ENCODE results near the gene SNX1. TPM values are rescaled to one million over a fixed set of nuclear protein-coding genes. Genes with fewer than 3 reads are reported as not detected.
A peak's percentile ranks its signal among the peaks of the same experiment; 100 is the strongest.
"Not testable (repeated sequence)": the region's sequence is repeated elsewhere in the genome, so short reads cannot be mapped to it uniquely, and the experiment has no call there.

SNX1 gene, protein sequence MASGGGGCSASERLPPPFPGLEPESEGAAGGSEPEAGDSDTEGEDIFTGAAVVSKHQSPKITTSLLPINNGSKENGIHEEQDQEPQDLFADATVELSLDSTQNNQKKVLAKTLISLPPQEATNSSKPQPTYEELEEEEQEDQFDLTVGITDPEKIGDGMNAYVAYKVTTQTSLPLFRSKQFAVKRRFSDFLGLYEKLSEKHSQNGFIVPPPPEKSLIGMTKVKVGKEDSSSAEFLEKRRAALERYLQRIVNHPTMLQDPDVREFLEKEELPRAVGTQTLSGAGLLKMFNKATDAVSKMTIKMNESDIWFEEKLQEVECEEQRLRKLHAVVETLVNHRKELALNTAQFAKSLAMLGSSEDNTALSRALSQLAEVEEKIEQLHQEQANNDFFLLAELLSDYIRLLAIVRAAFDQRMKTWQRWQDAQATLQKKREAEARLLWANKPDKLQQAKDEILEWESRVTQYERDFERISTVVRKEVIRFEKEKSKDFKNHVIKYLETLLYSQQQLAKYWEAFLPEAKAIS
- 33.4 and 47.5 TPM in 2 replicates for total RNA-seq

DNA sequence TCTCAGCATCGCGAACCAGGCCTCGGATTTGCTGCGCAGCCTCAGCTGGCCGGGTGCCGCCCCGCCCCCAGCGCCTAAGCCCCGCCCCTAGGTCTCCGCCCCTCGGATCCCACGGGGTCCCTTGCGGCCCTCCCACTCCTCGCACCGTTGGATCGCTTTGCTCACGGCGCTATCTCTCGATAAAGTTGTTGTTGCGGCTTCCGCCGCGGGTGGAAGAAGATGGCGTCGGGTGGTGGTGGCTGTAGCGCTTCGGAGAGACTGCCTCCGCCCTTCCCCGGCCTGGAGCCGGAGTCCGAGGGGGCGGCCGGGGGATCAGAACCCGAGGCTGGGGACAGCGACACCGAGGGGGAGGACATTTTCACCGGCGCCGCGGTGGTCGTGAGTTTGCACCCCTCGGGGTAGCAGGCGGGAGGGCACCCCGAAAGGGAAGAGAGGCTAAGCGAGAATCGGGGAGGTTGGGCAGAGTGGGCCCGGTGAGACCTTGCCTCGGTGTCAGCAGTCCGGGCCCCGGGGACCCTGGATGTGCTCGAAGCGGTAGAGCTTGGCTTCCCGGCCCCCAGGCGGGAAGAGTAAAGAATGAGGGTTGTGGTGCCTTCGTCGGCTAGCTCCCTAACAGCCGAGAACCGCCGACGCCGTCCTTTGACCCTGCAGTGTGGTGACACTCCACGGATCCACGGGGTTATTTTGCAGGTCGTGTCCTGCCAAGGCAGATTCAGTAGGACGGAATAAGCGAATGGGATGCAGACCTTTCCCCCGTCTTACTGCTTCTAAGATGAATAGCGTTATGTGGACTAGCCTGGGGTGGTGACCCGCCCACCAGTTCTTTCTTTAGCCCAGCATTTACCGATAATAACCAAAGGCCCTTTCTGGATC, at the start of gene SNX1:
Gene SNX1 (plus strand): TSS at position 188 of the 873 bp plus-strand sequence. CDS start 32 bp downstream, at position 220.
- DNase-seq (ENCODE audit: low read depth in 2 of 2): peak; percentile 91 to 95

- DNase-seq (ENCODE audit: low read depth in 2 of 2): peak; percentile 15 to 71
Observed at GRCh38 chr15:64046421-64047153, 49.2 kb upstream of the SNX1 start, which contains the start of gene DAPK2. Gene DAPK2 (minus strand): TSS chr15:64046485. CDS start chr15:64040261, 6,224 bp downstream.

GRCh38 chr15:64048781-64049460, 46.9 kb upstream of the SNX1 start:
- no peak for DNase-seq (ENCODE audit: low read depth in 2 of 2)

DNA sequence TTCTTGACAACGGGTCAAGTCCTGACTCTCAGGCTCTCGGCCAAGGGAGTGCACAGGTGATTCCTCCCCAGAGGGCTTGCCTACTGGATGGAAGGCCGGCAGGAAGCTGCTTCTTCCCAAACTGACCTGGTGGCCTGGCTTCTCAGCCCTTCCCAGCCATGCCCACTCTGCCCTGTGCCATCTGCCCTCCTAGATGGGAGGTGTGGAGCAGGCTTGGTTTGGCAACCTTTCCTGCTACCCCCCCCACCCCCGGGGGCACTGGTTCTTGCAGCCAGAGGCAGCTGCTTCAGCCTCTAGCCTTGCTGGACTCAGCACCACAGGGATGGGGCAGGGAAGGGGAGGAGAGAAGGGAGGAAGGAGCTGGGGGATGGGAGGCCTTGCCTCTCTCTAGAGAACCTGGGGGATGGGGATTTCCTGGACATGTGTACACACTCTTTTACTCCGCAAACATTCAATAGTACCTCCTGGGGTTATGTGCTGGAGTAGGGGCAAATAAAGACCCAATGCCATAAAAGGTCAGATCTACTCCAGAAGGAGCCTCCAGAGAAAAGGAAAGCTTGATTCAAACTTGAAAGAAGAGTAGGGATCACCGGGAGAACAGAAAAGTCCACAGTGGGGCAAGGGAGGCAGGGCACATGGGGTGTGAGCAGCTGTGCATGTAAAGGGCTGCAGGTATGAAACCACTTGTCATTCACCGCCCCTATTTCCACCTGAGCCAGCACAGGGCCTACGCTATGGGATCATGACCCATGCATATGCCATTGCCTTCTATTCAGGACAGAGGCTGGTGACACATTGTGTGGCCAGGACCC, 45.3 kb upstream of the SNX1 start:
- DNase-seq (ENCODE audit: low read depth in 2 of 2): no peak

DNA sequence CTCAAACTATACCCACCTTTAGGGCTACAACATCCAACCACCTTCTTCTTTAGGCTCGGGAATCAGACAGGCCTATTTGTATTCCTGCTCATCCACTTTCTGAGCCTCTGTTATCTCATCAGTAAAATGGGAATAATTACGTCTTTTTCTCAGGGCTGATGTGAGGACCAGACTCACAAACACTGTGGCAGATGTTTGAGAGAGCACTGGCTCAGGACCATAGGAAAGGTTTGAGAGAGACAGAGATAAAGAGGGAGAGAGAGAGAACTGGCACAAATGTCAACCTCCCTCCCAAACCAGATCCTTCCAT, 44.7 kb upstream of the SNX1 start:
- DNase-seq (ENCODE audit: low read depth in 2 of 2): no peak

- no peak for DNase-seq (ENCODE audit: low read depth in 2 of 2)
Observed at GRCh38 chr15:64051407-64052259, 44.1 kb upstream of the SNX1 start.

- DNase-seq (ENCODE audit: low read depth in 2 of 2): no peak
Observed at GRCh38 chr15:64052925-64053491, 42.8 kb upstream of the SNX1 start.

DNA sequence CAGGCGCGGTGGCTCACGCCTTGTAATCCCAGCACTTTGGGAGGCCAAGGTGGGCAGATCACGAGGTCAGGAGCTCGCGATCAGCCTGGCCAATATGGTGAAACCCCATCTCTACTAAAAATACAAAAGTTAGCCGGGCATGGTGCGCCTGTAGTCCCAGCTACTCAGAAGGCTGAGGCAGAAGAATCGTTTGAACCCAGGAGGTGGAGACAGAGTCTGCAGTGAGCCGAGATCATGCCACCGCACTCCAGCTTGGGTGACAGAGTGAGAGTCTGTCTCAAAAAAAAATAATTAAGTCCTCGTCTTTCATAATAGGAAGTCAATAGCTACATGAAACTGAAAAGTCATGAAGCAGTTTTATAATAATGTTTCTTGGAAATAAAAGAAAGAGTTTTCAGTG, 42.1 kb upstream of the SNX1 start:
- DNase-seq (ENCODE audit: low read depth in 2 of 2): not testable (repeated sequence)

DNA sequence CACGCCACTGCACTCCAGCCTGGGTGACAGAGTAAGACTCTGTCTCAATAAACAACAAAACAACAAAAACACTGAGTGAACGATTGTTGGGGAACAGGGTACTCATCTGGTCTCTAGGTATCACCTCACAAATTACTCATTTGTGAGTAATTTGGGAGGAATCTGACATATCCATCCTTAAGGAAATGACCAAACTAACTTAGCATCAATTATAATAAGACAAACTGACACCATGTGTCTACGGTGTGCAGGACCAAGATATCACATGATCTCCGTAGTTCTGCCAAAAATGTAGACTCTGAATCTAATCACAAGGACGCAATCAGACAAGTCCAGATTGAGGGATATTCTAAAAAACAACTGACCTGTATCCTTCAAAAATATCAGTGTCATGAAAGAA, 37.5 kb upstream of the SNX1 start:
- no peak for DNase-seq (ENCODE audit: low read depth in 2 of 2)

DNA sequence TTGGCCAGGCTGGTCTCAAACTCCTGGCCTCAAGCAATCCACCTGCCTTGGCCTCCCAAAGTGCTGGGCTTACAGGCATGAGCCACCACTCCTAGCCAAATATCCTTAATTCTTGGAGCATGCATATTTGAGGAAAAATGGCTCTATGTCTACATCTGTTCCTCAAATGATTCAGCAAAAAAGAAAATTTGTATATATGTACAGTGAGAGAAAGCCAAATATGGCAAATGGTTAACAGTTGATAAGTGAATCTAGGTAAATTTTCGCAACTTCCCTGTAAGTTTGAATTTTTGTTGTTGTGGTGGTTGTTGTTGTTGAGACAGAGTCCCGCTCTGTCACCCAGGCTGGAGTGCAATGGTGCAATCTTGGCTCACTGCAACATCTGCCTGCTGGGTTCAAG, 36.7 kb upstream of the SNX1 start:
- not testable (repeated sequence) for DNase-seq (ENCODE audit: low read depth in 2 of 2)

GRCh38 chr15:64060716-64061115, 35.1 kb upstream of the SNX1 start:
- DNase-seq (ENCODE audit: low read depth in 2 of 2): no peak

DNA sequence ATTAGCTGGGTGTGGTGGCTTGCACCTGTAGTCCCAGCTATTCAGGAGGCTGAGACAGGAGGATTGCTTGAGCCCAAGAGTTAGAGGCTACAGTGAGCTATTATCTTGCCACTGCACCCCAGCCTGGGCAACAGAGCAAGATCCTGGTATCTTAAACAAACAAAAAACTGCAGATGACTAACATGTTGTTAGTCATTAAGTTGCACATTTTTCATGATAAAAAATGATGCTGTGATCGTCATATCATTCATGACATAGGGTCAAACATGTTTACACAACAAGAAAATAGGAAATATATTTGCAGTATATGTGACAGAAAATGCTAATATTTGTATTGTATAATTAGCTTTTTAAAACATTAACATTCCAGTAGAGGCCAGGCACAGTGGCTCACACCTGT, 29.3 kb upstream of the SNX1 start:
- DNase-seq (ENCODE audit: low read depth in 2 of 2): no peak

GRCh38 chr15:64067564-64068030, 28.2 kb upstream of the SNX1 start:
- DNase-seq (ENCODE audit: low read depth in 2 of 2): peak; percentile 31 to 63

GRCh38 chr15:64068133-64068532, 27.6 kb upstream of the SNX1 start:
- DNase-seq (ENCODE audit: low read depth in 2 of 2): no peak

DNA sequence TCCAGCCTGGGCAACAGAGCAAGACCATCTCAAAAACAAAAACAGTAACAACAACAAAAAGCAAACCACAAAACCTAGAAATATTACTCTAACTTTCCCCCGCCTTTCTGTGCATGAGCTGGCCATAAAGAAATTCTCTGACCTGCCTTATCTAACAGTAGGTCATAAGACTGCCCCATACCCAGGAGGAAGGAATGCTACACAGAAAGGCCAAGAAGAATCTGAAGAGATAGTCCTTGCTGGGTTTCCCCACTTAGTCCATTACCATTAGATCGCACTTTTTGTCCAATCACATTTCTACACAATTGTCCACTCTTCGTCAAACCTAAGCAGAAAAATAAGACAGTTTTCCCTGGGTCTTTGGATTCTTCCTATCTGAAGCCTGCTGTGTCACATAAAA, 25.7 kb upstream of the SNX1 start:
- DNase-seq (ENCODE audit: low read depth in 2 of 2): no peak

GRCh38 chr15:64070965-64071851, 24.6 kb upstream of the SNX1 start:
- DNase-seq (ENCODE audit: low read depth in 2 of 2): peak in 1 of 2 donors; percentile 91

DNA sequence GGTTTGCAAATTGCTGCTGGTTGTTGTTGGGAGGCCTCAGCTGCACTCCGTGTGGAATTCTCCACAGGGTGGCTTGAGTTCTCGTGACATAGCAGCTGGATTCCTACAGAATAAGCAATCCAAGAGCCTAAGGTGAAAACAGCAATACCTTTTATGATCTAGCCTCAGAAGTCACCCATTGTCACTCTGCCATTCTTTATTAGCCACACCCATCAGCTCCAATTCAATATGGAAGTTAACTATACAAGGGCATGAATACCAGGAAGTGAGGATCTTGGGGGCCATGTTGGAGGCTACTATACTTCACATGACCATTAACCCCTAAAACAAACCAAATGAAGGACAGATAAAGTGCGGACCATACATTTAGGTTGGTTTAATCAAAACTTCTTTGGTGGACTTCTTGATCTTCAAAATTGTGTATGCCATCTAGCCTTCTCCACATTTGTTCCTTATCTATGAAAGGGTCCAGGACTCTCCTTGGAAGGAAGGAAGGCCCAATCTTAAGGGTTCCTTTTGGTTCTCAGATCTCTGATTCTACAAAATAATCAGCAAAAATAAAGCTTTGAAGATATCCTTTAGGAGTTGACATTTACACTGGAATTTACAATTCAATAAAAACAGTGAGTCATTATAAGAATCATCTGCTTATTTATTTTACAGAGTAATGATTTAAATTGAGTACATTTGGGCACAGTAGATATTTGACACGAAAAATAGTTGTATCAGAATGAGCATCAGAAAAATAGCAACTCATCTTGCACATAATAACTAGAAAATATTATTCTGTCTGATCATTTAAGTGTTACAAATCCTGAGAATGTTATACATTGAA, 23.6 kb upstream of the SNX1 start:
- no peak for DNase-seq (ENCODE audit: low read depth in 2 of 2)
